ENCODE data around the gene ADK.

ADK gene

DNA sequence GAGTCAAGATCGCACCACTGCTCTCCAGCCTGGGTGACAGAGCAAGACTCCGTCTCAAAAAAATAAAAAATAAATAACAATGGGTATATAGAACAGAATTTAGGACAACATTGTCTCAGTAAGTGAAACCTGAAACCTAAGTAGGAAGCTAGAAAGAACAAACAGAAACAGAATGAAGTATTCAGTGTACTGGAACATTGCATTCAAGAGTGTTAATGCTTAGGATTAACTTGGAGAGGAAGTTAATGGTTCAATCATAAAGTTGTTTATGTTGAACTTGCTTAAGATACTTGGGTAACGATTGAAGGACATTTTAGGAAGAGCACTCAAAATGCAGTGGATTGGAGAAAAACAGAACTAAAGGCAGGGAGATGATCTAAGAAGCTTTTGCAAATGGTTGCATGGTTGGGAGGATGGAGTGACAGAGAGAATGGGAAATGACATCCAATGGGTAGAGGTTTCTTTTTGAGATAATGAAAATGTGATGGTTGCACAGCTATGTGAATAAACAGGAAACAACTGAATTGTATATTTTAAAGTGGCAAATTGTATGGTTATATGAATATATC is 233.7 kb downstream of the ADK start:
- Histone ChIP-seq H3K27me3 (ENCODE audit: insufficient read depth, low read length, poor library complexity, severe bottlenecking) (no peaks in the 10 kb centered on the region), H3K4me2 (ENCODE audit: low read depth, low read length, poor library complexity, severe bottlenecking) (no peak overlapping the region), H3K9me3 (ENCODE audit: insufficient read depth, low read depth, low read length) (no peaks in the 10 kb centered on the region), H3K9me2 (replicated peaks; ENCODE audit: low read depth, low read length) (no peaks in the 10 kb centered on the region), H2AFZ (ENCODE audit: low read length) (no peak overlapping the region), H3K4me3 (ENCODE audit: low read length, poor library complexity, severe bottlenecking) (no peak overlapping the region), H3K9ac (ENCODE audit: low read depth, low read length, poor library complexity, severe bottlenecking) (no peak overlapping the region), H3F3A (ENCODE audit: low read depth) (no peaks in the 10 kb centered on the region), H3K36me3 (ENCODE audit: insufficient read depth, low read length) (no peaks in the 10 kb centered on the region), H4K20me1 (ENCODE audit: insufficient read depth, low read length, poor library complexity, severe bottlenecking) (no peaks in the 10 kb centered on the region), H3K79me2 (ENCODE audit: insufficient read depth, low read length) (no peaks in the 10 kb centered on the region), H3K4me1 (ENCODE audit: insufficient read depth, low read length, poor library complexity, severe bottlenecking) (peaks cover 4% of the 10 kb centered on the region)
- TF ChIP-seq CTCF (conservative IDR thresholded peaks at IDR 0.05; ENCODE audit: low read length) (no peak), EZH2phosphoT487 (IDR thresholded peaks at IDR 0.05; ENCODE audit: borderline replicate concordance) (no peak)

GRCh38 chr10:74388801-74389200 is 237.8 kb downstream of the ADK start:
- H3K4me3 ChIP-seq (ENCODE audit: low read length, poor library complexity, severe bottlenecking), result no peak overlapping the region
- H3K27me3 ChIP-seq (ENCODE audit: insufficient read depth, low read length, poor library complexity, severe bottlenecking), result no peaks in the 10 kb centered on the region
- H3K9me2 ChIP-seq (replicated peaks; ENCODE audit: low read depth, low read length), result no peaks in the 10 kb centered on the region
- no peaks in the 10 kb centered on the region for H3K79me2 ChIP-seq (ENCODE audit: insufficient read depth, low read length)
- H3K9ac ChIP-seq (ENCODE audit: low read depth, low read length, poor library complexity, severe bottlenecking), result no peak overlapping the region
- H3K36me3 ChIP-seq (ENCODE audit: insufficient read depth, low read length), result no peaks in the 10 kb centered on the region
- H3F3A ChIP-seq (ENCODE audit: low read depth), result no peaks in the 10 kb centered on the region
- H3K9me3 ChIP-seq (ENCODE audit: insufficient read depth, low read depth, low read length), result no peaks in the 10 kb centered on the region
- H4K20me1 ChIP-seq (ENCODE audit: insufficient read depth, low read length, poor library complexity, severe bottlenecking), result no peaks in the 10 kb centered on the region
- peaks cover 6% of the 10 kb centered on the region for H3K4me1 ChIP-seq (ENCODE audit: insufficient read depth, low read length, poor library complexity, severe bottlenecking)
- H2AFZ ChIP-seq (ENCODE audit: low read length), result no peak overlapping the region
- no peak overlapping the region for H3K4me2 ChIP-seq (ENCODE audit: low read depth, low read length, poor library complexity, severe bottlenecking)
- TF ChIP-seq EZH2phosphoT487 (IDR thresholded peaks at IDR 0.05; ENCODE audit: borderline replicate concordance) (no peak), CTCF (conservative IDR thresholded peaks at IDR 0.05; ENCODE audit: low read length) (no peak)

- no peaks in the 10 kb centered on the region for H3K9me3 ChIP-seq (ENCODE audit: insufficient read depth, low read depth, low read length)
- H3K4me2 ChIP-seq (ENCODE audit: low read depth, low read length, poor library complexity, severe bottlenecking), result no peak overlapping the region
- H3K79me2 ChIP-seq (ENCODE audit: insufficient read depth, low read length), result no peaks in the 10 kb centered on the region
- H3K9ac ChIP-seq (ENCODE audit: low read depth, low read length, poor library complexity, severe bottlenecking), result no peak overlapping the region
- no peak overlapping the region for H3K4me3 ChIP-seq (ENCODE audit: low read length, poor library complexity, severe bottlenecking)
- no peaks in the 10 kb centered on the region for H3K9me2 ChIP-seq (replicated peaks; ENCODE audit: low read depth, low read length)
- H2AFZ ChIP-seq (ENCODE audit: low read length), result no peak overlapping the region
- TF ChIP-seq CTCF (conservative IDR thresholded peaks at IDR 0.05; ENCODE audit: low read length) (no peak), EZH2phosphoT487 (IDR thresholded peaks at IDR 0.05; ENCODE audit: borderline replicate concordance) (no peak)
- H3K4me1 ChIP-seq (ENCODE audit: insufficient read depth, low read length, poor library complexity, severe bottlenecking), result peaks cover 6% of the 10 kb centered on the region
- no peaks in the 10 kb centered on the region for H4K20me1 ChIP-seq (ENCODE audit: insufficient read depth, low read length, poor library complexity, severe bottlenecking)
- H3K27me3 ChIP-seq (ENCODE audit: insufficient read depth, low read length, poor library complexity, severe bottlenecking), result no peaks in the 10 kb centered on the region
- H3K36me3 ChIP-seq (ENCODE audit: insufficient read depth, low read length), result peaks cover 20% of the 10 kb centered on the region; the same call in 1 of the 2 replicates
- H3F3A ChIP-seq (ENCODE audit: low read depth), result no peaks in the 10 kb centered on the region
Observed at GRCh38 chr10:74391786-74392185, 240.8 kb downstream of the ADK start.

Measured in Loucy (cell line).